ELF-1 (cell line): ENCODE results near the gene SASH1.

Experiments used
- DNase-seq: peaks from one replicate; pipeline ENCODE4 v3.0.0-alpha.2; 2016; ENCODE audit warnings: low read depth, low spot score

Gene SASH1

DNA sequence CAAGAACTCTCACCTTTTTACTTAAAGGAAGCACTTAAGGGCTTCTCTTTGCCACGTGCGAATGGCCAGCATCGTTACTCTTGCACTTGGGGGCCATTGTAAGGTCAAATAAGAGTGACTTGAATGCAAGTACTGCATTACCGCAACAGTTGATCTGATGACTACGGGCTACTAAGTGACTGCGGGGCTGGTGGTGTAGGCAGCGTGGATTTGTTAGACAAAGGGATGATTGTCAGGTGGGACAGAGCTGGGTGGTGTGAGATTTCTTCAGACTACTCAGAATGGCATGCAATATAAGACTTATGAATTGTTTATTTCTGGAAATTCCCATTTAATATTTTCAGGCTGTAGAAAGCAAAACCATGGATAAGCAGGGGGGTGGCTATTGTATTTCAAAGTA, 204.5 kb downstream of the SASH1 start:
- DNase-seq: no peak

DNA sequence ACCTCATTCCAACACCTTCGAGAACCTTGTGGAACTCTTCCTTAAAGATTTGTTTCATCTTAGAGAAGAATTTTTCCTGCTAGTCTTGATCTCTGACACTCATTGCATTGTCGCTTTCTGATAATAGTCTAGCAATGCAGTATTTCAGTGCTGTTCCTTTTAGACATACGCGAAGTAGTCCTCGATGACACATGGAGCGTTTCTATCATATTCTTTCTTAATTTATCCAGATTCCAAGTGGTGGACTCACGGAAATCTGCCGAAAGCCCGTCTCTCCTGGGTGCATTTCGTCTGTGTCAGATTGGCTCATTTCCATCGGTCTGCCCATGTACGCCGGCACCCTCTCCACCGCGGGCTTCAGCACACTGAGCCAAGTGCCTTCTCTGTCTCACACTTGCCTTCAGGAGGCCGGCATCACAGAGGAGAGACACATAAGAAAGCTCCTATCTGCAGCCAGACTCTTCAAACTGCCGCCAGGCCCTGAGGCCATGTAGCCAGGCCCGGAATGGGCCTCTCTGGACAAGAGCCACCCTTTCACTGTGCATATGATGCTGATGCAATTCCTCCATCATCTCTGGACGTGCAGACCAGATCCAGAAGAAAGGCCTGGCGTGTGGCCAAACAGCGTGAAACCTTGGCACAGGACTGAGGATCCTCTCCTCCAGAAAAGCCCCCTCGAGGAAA, 205.6 kb downstream of the SASH1 start:
- no peak for DNase-seq

DNA sequence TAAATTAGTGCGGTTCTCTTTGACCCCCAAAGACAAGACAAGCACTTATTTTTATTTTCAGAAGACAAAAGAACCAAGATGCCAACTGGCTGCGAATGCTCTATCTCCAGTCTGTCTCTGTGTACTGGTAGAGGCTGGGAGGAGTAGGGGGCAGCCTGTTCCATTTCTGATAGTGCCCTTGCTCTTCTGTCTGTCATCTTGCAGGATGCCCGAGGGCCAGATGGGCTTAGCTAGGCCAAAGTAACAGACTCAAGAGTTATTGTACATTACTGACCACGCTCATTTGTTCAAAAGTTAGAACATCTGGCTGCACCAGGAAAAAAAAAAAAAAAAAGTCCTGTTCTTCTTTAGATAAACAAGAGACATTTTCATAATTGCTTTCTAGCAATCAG, 206.1 kb downstream of the SASH1 start:
- no peak for DNase-seq

DNA sequence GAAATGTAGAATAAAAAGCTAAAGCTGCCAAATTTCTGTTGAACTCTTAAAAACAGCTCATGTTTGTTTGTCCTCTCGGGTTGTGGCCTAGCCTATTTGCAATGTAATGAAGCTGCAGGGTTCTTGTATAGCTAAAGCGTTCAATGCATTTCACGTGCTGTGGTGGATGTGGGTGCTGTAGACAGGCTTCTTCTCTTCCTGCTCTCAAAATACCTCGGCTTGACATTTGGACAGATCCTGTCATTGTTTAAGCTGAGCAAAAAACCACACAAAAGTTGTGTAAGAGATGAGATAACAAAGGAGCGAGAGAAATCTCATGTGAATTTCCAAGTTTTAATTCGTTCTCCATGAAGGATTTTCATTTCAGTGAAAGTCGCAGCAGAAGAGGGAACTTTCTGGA, 207.9 kb downstream of the SASH1 start:
- no peak for DNase-seq

DNA sequence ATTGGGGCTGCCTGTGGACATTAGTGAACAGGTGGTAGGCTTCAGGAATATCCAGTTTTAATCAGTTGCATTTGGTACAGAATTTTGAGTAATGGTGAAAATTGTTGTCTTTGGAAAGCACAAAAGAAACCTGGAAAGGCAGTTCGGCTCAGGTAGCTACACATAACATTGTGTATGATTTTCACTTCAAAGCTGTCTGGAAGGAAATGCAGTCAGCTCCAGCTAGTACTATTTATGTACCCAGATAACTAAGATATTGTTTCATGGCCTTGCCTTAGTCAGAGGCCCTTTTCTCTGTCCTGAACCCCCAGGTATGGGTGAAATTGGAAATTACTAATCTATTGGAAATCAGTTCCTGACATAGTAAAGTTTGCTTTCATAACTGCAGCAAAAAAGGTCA, 208.6 kb downstream of the SASH1 start:
- DNase-seq: no peak

DNA sequence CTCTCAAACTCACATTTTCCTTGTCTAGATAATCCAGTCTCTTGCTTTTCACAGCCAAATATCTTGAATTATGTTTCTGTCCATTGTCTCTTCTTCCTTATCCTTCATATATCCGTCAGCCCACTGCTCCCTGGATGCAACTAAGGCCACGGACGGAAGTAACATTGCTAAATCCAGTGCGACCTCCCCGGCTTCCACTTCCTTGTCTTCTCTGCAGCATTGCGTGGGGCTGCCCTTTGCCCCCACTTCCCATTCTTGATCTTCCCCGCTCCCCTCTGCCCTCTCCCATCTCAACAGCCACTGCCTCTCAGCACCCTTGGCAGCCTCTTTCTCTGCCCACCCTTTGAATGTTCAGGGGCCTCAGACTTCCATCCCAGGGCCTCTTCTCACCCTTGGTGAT, 213.8 kb downstream of the SASH1 start:
- DNase-seq: no peak

DNA sequence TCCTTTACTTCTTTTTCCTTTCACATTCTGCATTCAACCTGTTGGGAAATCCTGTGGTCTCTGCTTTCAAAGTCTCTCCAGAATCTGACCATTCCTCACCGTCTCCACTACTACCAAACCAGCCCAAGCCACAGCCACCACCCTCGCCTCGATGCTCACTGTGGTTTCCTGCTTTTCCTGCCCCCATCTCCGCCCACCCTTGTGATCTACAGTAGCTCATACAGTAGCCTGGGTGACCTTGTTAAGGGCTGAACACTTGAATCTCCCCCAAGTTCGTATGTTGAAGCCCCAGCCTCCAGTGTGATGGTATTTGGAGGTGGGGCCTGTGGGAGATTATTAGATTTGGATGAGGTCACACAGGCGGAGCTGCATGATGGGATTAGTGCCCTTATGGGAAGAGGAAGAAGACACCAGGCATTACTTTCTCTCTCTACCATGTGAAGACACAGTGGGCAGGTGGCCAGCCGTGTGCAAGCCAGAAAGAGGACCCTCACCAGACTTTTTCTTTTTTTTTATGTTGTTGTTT, 215.2 kb downstream of the SASH1 start:
- DNase-seq: no peak

DNA sequence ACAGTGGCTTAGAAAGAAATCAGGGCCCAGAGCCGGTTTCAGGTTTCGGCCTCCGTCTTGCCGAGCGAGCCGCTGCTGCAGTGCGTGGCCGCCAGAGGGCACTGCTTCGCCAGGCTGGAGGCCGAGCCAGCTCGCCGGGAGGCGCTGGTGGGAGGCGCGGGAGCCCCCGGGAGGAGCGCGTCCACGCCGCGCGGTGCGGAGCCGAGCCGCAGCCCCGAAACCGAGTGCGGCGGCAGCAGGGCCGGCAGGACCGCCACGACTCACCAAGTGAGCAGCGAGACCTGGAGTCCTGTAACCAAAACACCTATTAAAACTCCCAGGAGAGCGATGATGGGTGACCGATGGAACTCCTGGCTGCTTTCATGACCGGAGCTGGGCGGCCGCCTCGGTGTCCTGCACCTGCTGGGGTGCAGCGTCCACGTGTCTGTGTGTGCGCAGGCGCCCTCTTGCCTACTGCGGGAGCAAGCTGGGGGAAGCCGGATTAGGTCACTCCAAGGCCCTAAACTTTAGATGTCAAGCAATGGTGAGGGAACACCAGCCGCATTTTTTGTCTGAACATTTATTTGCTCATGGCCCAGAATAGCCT, 217.3 kb downstream of the SASH1 start:
- peak; percentile 80 for DNase-seq

DNA sequence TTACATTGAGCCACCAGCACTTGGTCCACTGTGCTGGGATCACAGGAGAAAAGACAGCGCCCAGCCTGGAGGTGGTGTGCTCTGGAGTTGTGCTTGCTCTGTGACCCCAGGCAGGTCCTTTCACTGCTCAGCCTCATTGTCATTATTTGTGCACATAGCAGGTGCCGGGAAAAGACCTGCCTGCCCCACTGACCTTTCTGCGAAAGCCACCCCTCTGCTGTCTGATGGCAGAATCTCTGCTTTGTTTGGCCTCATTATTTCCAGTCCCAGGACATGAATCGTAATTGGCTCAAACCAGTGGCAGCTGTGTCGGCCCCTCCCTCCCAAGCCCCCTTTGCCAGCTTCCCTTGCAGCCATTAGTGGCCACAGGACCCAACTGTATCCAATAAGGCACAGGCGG, 219.0 kb downstream of the SASH1 start:
- DNase-seq: no peak

DNA sequence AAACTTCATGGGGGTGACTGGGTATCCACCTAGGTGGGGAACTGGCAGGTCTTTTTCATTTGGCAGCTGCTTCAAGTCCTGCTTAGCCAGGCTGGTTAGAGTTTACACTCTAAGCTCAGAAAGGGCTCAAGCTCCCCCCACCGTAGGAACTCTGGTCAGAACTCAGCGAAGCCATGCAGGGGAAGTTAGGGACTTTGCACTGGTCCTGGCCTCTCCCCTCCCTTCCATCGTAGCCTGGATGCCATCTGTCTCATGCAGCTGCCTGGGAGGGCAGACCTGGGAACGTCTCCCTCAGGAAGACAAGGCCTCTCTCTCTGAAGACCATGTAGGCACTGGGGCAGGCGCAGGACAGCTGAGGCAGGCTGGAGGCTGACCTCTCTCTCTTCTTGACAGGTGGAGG, 220.4 kb downstream of the SASH1 start:
- no peak for DNase-seq

DNA sequence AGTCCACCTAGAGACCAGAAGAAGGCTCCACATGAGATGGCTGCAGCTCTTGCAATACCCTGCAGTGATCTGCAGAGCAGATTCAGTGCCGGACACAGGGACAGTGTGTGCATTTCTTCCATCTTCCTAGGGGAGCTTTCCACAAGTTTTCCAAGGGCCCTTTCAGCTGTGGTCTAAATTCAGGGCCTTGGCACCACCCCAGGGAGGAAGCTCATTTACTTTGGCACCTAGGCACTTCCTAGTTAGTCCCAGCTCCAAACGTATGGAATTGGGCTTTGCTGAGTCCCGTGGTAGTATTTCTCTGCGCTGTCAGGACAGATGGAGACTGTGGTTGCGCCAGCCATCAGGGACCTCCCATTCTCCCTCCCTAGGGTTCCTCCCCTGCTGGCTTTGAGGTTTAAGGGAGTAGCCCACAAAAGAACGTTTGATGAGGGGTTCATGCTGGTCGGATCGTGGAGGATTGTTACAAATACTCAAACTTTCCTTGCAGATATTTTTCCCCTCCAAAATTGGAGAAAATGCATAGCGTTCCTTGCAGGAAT, 221.9 kb downstream of the SASH1 start:
- no peak for DNase-seq

DNA sequence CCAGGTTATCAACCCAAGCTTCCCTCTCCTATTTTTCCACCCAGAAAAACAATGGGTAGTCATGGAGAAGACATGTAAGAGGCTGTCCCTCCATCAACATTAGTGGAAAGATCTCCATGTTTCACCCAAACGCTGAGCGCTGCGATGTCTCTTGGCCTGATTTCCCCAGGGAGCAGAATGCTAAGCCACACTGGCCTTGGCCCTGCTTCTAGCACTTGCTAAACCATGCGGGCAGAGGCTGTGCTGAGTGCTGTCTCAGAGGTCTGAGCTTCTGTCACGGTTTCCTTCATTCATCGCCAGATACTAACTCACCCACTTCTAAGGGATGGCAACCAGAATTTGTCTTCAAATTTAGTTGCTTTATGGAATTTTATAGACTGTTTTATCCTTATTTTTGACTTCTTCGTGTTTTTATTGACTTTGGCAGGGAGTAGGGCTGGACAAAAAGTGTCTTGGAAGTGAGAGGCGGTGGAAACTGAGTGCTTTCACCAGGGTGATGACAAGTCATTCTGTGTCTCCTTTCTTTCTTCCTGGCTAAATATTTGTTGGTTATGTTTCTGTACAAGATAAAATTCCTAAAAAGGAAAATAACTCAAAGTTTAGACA, 222.8 kb downstream of the SASH1 start:
- DNase-seq: no peak

DNA sequence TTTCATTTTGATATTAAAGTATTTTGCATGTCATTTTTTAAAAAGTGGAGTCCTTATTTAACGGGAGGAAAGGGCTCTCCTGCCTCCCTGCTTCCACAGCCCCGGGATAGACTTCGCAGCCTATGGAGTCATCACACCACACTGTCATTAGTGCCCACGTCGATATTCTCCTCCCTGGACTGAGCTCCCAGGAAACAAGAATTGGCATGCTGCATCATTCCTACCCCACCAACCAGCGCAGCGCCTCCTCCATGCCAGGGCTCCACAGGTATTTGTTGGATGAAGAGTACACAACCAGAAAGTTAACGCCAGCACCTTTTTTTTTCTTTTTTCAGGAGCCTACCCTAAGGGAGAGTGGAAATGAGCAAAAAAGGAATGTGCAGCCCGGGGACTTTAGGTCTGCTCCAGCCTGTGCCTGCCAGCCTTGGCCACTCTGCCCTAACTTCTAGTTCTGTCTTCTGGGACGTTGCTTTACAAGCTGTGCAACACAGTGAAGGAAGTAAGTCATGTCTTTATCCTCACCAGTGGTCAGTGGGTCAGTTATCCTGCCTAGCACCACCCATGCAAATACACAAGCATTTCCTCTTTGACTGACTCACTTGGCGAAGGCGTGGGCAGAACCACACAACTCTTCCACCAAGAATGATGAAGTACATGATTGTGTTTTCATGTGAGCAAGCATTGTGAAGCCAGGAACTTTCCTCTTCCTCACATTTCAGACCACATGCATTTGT, 223.5 kb downstream of the SASH1 start:
- no peak for DNase-seq

DNA sequence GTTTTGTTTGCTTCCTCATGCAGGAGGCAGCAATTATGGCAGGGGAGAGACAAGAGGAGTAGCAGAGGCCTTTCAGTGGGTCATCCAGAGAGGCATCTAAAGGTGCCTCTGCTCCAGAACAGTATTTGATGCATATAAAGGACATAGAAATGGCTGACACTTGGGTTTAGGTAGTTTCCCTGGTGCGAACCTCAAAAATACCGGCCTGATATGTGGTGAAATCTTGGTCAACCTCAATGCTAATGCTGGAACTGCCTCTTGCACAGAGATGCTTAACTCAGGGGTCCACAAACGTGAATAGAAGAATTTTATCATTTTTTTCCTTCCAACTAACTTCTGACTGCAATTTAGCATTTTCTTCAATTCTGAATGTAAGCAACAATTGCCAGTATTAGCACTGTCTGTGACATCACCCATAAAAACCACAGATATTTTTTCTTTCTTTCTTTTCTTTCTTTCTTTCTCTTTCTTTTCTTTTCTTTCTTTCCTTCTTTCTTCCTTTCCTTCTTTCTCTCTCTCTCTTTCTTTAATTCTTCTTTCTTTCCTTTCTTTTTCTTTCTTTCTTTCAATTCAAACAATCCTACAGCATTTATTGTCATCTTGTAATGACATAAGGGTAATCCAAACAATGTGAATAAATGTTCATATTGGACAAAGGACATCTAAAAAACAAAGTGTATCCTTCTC, 224.2 kb downstream of the SASH1 start:
- no peak for DNase-seq

DNA sequence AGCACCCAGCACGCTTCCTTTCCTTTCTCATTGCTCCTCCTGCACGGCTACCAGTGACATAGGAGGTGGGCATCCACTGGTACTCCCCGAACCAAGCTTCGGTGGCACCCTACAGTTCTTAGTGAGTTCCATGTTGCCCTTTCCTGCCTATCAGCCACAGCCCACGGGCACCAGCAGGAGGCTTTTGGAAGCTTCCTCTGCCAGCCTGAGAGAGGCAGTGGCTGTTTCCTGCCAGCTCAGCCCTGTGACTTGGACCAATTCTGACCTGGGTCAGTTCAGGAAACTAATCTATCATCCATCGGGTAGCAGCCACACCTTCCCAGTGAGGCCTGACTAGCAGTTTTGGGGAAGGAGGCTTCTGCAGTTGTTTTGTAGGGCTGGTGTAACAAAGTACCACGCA, 227.8 kb downstream of the SASH1 start:
- DNase-seq: no peak

DNA sequence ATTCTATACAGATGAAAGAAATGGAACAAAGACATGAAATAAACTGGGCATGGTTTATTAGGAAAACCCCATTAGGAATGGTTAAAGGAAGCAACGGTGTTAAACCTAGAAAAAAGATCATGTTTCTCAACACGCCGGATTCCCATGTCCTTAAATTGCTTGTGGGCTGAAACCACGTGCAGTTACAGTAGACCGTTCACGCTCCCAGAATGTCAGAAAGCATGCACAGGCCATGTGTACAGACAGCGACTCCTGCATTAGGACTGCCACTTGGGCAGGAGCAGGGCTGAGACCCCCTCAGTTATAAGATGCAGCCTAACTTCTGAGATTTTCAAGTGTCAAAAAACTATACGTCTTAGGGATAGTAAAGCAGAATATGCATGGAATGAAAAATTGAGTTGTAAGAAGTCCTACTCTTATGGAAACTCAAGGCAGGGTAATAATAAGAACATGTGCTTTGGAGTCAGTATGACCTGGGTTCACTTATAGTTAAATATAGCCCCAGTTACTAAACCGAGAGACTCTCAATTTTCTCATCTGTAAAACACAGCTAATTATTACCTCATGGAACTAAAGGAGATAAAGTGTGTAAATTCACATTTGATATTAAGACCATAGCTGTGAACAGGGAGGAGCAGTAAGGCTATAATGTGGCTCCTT, 230.2 kb downstream of the SASH1 start:
- no peak for DNase-seq

DNA sequence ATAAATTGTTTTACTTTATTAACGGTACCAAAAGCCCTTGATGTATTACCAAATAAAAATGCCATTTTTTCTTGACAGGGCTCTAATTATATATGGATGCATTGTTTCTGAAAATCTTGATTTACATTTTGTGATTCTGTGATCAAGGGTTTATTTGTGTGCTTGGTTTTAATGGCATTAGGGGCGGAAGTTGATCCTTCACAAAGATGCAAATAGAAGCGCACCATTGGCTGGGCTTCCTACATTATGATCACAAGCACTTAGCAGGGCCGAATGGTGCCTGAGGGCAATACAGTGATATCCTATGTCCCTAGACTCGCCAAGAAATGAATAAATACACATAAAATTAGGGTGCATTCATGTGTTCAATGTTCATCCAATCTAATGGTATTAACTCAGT, 231.3 kb downstream of the SASH1 start:
- DNase-seq: no peak

DNA sequence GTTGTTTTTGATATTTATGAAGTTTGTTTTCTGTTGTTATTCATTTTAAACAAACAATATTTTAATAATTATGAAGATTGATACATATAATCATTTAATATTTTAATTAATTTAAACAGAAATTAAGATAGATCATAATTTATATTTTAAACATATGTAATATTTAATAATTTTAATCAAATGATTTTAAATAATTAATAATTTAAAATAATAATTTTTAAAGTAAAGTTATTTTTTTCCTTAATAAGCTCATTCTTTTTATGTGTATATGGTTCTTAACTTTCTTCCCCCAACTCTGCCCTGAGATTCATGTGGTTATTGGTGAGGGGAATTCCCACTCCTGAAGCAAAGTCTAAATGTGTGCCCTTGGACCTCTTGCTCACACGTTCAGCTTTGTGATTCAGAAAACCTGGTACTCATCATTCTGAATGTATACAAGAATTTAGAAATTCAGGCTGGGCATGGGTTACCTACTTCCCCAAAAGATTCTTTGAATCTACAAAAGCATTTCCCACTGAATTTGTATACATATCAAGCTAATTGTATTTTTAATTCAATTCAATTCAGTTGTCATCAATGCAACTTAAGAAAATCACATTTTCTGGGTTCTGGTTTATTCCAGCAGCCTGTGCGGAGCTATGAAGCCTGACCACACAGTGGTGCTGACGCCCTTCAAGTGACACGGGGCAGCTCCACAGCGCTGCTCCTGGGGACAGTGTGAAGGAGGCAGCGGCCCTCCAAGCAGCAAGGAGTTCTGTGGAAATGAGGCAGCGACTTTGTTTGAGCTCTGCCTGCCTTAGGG, 235.2 kb downstream of the SASH1 start:
- peak; percentile 95 for DNase-seq

DNA sequence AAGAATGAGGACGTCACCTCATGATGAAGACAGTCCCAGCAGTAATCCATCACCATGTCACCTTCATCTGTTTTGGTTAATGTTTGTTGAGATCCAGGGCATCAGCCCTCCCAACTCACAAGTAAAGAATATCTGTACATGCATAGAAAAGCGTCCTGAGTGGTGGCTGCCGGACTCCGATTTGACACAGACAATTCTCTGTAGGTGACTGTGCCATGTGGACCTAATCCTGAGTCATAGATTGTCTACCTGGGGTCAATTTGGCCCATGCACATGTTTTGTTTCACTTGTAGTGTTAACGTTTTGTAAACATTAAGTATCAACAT, 235.8 kb downstream of the SASH1 start:
- no peak for DNase-seq

DNA sequence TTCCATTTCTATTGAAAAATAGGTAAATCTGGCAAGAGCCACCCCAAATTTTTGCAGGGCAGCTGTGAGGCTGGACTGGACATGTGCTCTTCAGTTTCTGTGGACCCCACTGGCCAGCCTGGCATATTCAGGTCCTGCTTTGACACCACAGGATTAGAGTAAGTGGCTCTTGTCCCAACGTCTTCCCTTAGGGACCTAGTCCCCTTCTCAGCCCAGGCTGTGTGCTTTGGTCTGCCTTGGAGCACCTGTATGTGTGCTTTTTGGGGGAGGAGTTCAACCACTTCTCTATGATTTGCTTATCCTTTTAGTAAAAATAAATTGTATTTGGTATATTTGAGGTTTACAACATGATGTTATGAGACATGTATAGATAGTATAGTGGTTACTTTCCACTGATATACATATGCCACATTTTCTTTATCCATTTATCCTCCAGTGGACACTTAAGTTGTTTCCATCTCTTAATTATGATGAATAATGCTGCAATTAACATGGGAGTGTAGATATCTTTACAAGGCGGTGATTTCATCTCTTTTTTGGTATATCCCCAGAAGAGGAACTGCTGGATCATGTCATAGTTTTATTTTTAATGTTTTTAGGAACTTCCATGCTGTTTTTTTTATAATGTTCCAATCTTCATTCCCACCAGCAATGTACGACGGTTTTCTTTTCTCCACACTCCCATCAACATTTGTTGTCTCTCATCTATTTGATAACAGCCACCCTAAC, 236.4 kb downstream of the SASH1 start:
- no peak for DNase-seq
